ENCODE results near the gene FGF8. TPM values are rescaled to one million over a fixed set of nuclear protein-coding genes. Genes with fewer than 3 reads are reported as not detected.

Gene FGF8
- total and polyA plus RNA-seq, 2 of the 4 experiments (the other 2 are of a cell fraction), result 0.17 TPM; not detected in 1

DNA sequence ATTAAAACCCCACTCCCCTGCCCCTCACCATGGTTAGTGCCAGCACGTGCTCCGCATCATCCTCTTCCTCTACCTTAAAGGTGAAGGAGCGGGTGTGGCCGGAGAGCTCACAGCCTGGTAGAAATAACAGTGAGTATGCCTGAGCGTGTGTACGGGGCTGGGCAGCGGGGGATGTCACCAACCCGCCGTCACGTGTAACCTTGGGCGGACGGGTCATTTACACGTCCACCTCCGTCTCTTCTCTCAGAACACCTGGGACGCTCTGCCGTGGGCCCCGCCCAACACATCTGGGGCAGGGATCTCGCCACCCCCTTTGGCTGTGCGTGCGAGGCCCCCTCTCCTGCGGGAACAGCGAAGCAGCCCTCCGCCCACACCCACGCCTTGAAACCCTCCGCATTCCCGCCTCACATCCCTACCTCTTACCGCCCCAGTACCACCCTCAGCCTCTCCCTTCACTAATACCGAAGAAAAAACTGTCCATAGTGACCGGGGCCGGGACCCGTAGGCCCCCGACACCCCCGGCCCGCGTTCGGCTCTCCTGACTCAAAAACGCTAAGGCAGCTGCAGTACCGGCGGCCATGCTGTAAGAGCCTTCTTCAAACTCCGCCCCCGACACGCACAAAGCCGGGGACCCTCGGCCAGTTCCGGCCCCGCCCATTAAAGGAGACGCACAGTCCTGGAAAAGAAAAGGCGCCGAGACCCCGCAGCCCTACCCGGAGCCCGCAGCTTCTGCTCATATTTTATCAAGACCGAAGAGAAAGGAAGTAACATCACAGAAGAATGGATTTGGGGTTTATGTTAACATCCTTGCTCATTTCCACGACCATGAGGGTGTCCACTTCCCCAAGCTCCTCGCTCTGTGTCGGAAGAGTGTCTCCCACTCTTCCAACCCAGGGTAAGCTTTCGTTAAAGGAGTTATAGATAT is 7.2 kb upstream of the FGF8 start, which contains the start of gene NPM3 (continued):
- TF ChIP-seq, protein P1, sequence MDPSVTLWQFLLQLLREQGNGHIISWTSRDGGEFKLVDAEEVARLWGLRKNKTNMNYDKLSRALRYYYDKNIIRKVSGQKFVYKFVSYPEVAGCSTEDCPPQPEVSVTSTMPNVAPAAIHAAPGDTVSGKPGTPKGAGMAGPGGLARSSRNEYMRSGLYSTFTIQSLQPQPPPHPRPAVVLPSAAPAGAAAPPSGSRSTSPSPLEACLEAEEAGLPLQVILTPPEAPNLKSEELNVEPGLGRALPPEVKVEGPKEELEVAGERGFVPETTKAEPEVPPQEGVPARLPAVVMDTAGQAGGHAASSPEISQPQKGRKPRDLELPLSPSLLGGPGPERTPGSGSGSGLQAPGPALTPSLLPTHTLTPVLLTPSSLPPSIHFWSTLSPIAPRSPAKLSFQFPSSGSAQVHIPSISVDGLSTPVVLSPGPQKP (IDR thresholded peaks at IDR 0.05; ENCODE audit: borderline replicate concordance, low read depth, low read length), result no peak
- TF ChIP-seq POLR2A (IDR thresholded peaks at IDR 0.05; ENCODE audit: low read depth, low read length), result peak; percentile 59; the same call in 1 of the 2 replicates
- peak; percentile 51; the same call in 1 of the 2 replicates for TF ChIP-seq BHLHE40 (IDR thresholded peaks at IDR 0.05; ENCODE audit: low read depth, low read length)
- TF ChIP-seq RAD21 (IDR thresholded peaks at IDR 0.05; ENCODE audit: low read length), result no peak
